DND-41 (cell line): ENCODE measurements around the gene PRG3.
"Not testable (repeated sequence)": the region's sequence is repeated elsewhere in the genome, so short reads cannot be mapped to it uniquely, and the experiment has no call there.

Source experiments
- ATAC-seq: fragments of 200-7000 bp; cut with Tn5 transposase; 3 replicates; pipeline ENCODE4 v1.9.1; 2021; ENCODE audit warnings: low read depth; ENCODE audit not compliant: insufficient read depth
- DNase-seq: peaks from one replicate; pipeline ENCODE4 v3.0.0-alpha.2; 2020
- H2AFZ ChIP-seq: 2 replicates; pipeline ENCODE4 v1.6.0; 2012; ENCODE audit warnings: low read depth, low read length
- H3K27ac ChIP-seq: 2 replicates; pipeline ENCODE4 v1.5.1; 2012; ENCODE audit warnings: low read length, inconsistent platforms
- H3K27me3 ChIP-seq: fragments of 200-600 bp; sonication (generic); 2 replicates; pipeline ENCODE4 v1.6.0; 2012; ENCODE audit warnings: low read length, mild to moderate bottlenecking, inconsistent platforms; ENCODE audit not compliant: insufficient read depth, poor library complexity
- H3K36me3 ChIP-seq: 2 replicates; pipeline ENCODE4 v1.5.1; 2012; ENCODE audit warnings: low read length, inconsistent platforms; ENCODE audit not compliant: insufficient read depth
- H3K4me1 ChIP-seq: 2 replicates; pipeline ENCODE4 v1.5.1; 2012; ENCODE audit warnings: mild to moderate bottlenecking, low read length; ENCODE audit not compliant: insufficient read depth
- H3K4me2 ChIP-seq: 2 replicates; pipeline ENCODE4 v1.6.0; 2012; ENCODE audit warnings: mild to moderate bottlenecking, moderate library complexity, low read length, inconsistent platforms; ENCODE audit not compliant: insufficient read depth
- H3K4me3 ChIP-seq, 2 experiments: fragments of 200-600 bp in 1 of 2; shearing (Covaris generic) in 1 of 2; 2 replicates each; pipeline ENCODE4 v1.5.1; 2012 to 2016; ENCODE audit warnings: inconsistent platforms in 2 of 2, low read length in 2 of 2, mild to moderate bottlenecking in 2 of 2, low read depth in 1 of 2, moderate library complexity in 1 of 2
- H3K79me2 ChIP-seq: 2 replicates; pipeline ENCODE4 v1.6.0; 2012; ENCODE audit warnings: low read length, inconsistent platforms; ENCODE audit not compliant: insufficient read depth
- H3K9ac ChIP-seq: 2 replicates; pipeline ENCODE4 v1.6.0; 2012; ENCODE audit warnings: low read depth, mild to moderate bottlenecking, inconsistent platforms, low read length, moderate library complexity
- H3K9me3 ChIP-seq: 2 replicates; pipeline ENCODE4 v1.5.1; 2012; ENCODE audit warnings: low read length, moderate library complexity, mild to moderate bottlenecking, inconsistent platforms; ENCODE audit not compliant: insufficient read depth, severe bottlenecking
- H4K20me1 ChIP-seq: 2 replicates; pipeline ENCODE4 v1.6.0; 2012; ENCODE audit warnings: low read length; ENCODE audit not compliant: insufficient read depth
- CTCF ChIP-seq: IDR thresholded peaks from 2 replicates; pipeline ENCODE4 v1.5.1; 2012; ENCODE audit warnings: borderline replicate concordance, low read length, moderate library complexity, mild to moderate bottlenecking; ENCODE audit not compliant: poor library complexity, severe bottlenecking; ENCODE audit errors: extremely low read depth
- EZH2 ChIP-seq: IDR thresholded peaks from 3 replicates; pipeline ENCODE4 v1.6.1; 2012; ENCODE audit warnings: borderline replicate concordance, low read depth, mild to moderate bottlenecking, moderate library complexity, low read length, inconsistent platforms; ENCODE audit not compliant: severe bottlenecking

Gene PRG3

GRCh38 chr11:57405271-57405860, 24.4 kb upstream of the PRG3 start:
- no peak overlapping the region for H2AFZ ChIP-seq
- no peaks in the 10 kb centered on the region for H3K79me2 ChIP-seq
- no peak overlapping the region for H3K27ac ChIP-seq
- no peak for TF ChIP-seq EZH2
- ATAC-seq, result no peak
- no peaks in the 10 kb centered on the region for H3K9me3 ChIP-seq
- H3K4me2 ChIP-seq, result no peak overlapping the region
- H4K20me1 ChIP-seq, result peaks cover 32% of the 10 kb centered on the region
- no peaks in the 10 kb centered on the region for H3K27me3 ChIP-seq
- H3K4me3 ChIP-seq, result no peak overlapping the region
- H3K9ac ChIP-seq, result no peak overlapping the region
- DNase-seq, result no peak
- no peaks in the 10 kb centered on the region for H3K4me1 ChIP-seq
- peaks cover 49% of the 10 kb centered on the region for H3K36me3 ChIP-seq

- no peak overlapping the region for H3K9ac ChIP-seq
- no peaks in the 10 kb centered on the region for H3K4me1 ChIP-seq
- H3K79me2 ChIP-seq, result no peaks in the 10 kb centered on the region
- DNase-seq (no peak), ATAC-seq (no peak)
- H3K4me2 ChIP-seq, result no peak overlapping the region
- no peaks in the 10 kb centered on the region for H3K27me3 ChIP-seq
- H2AFZ ChIP-seq, result no peak overlapping the region
- no peaks in the 10 kb centered on the region for H3K9me3 ChIP-seq
- peaks cover 16% of the 10 kb centered on the region for H4K20me1 ChIP-seq
- peaks cover 33% of the 10 kb centered on the region for H3K36me3 ChIP-seq
- H3K27ac ChIP-seq, result no peak overlapping the region
- no peak overlapping the region for H3K4me3 ChIP-seq
- no peak for TF ChIP-seq CTCF
- no peak for TF ChIP-seq EZH2
Observed at GRCh38 chr11:57403802-57404147, 22.8 kb upstream of the PRG3 start.

- not testable (repeated sequence) for H3K27me3 ChIP-seq, H3K4me1 ChIP-seq, H3K9me3 ChIP-seq, H3K9ac ChIP-seq, H2AFZ ChIP-seq, H3K4me3 ChIP-seq, H3K79me2 ChIP-seq, ATAC-seq, DNase-seq, H3K4me2 ChIP-seq, H3K27ac ChIP-seq
- H3K36me3 ChIP-seq, result peaks cover 27% of the 10 kb centered on the region
- H4K20me1 ChIP-seq, result peaks cover 14% of the 10 kb centered on the region
Observed at GRCh38 chr11:57403003-57403801, 22.3 kb upstream of the PRG3 start.

- H3K27me3 ChIP-seq, result no peaks in the 10 kb centered on the region
- no peak for DNase-seq
- no peak overlapping the region for H3K4me3 ChIP-seq
- TF ChIP-seq EZH2 (no peak), CTCF (no peak)
- H3K27ac ChIP-seq, result no peak overlapping the region
- no peak overlapping the region for H3K4me2 ChIP-seq
- no peaks in the 10 kb centered on the region for H3K79me2 ChIP-seq
- no peak overlapping the region for H3K9ac ChIP-seq
- no peak for ATAC-seq
- no peaks in the 10 kb centered on the region for H3K9me3 ChIP-seq
- peaks cover 6% of the 10 kb centered on the region for H4K20me1 ChIP-seq
- no peak overlapping the region for H2AFZ ChIP-seq
- peaks cover 19% of the 10 kb centered on the region for H3K36me3 ChIP-seq
- H3K4me1 ChIP-seq, result no peaks in the 10 kb centered on the region
Observed at GRCh38 chr11:57402188-57403002, 21.4 kb upstream of the PRG3 start.
